Trophoblast cell (in vitro differentiated cells and primary cell): ENCODE results near the gene MCTP2.

ENCODE experiments used
- DNase-seq, 2 donors: peaks; one replicate each; pipeline ENCODE4 v3.0.0-alpha.2; 2016
- H2AFZ ChIP-seq: 2 replicates; pipeline ENCODE4 v1.6.1; 2013; ENCODE audit warnings: low read length, moderate library complexity, mild to moderate bottlenecking; ENCODE audit not compliant: insufficient read depth, poor library complexity
- H2AK5ac ChIP-seq: 2 replicates; pipeline ENCODE4 v1.6.1; 2013; ENCODE audit warnings: mild to moderate bottlenecking, low read length
- H2BK120ac ChIP-seq: 2 replicates; pipeline ENCODE4 v1.6.1; 2013; ENCODE audit warnings: low read length, mild to moderate bottlenecking, moderate library complexity; ENCODE audit not compliant: insufficient read depth, poor library complexity
- H2BK12ac ChIP-seq: 2 replicates; pipeline ENCODE4 v1.6.1; 2013; ENCODE audit warnings: mild to moderate bottlenecking, low read length, moderate library complexity
- H2BK5ac ChIP-seq: 2 replicates; pipeline ENCODE4 v1.6.1; 2013; ENCODE audit warnings: low read length, low read depth, moderate library complexity, mild to moderate bottlenecking; ENCODE audit not compliant: poor library complexity
- H3K14ac ChIP-seq: 2 replicates; pipeline ENCODE4 v1.6.1; 2013; ENCODE audit warnings: mild to moderate bottlenecking, low read length
- H3K18ac ChIP-seq: 2 replicates; pipeline ENCODE4 v1.6.1; 2013; ENCODE audit warnings: mild to moderate bottlenecking, low read length
- H3K23ac ChIP-seq: 2 replicates; pipeline ENCODE4 v1.6.1; 2013; ENCODE audit warnings: low read length
- H3K27ac ChIP-seq: 2 replicates; pipeline ENCODE4 v1.5.1; 2013; ENCODE audit warnings: low read depth, mild to moderate bottlenecking, inconsistent platforms, low read length, moderate library complexity
- H3K27me3 ChIP-seq: 2 replicates; pipeline ENCODE4 v1.6.1; 2013; ENCODE audit warnings: inconsistent platforms, mild to moderate bottlenecking, low read length, moderate library complexity; ENCODE audit not compliant: insufficient read depth
- H3K36me3 ChIP-seq, 2 experiments: 1 replicate in 1 of 2; 2 replicates in 1 of 2; pipeline ENCODE4 v1.6.1; 2013; ENCODE audit warnings: low read length in 2 of 2, mild to moderate bottlenecking in 2 of 2, moderate library complexity in 1 of 2; ENCODE audit not compliant: insufficient read depth in 2 of 2, control insufficient read depth in 1 of 2
- H3K4ac ChIP-seq: 2 replicates; pipeline ENCODE4 v1.6.1; 2013; ENCODE audit warnings: low read depth, mild to moderate bottlenecking, low read length, moderate library complexity
- H3K4me1 ChIP-seq, 2 experiments: 1 replicate in 1 of 2; 2 replicates in 1 of 2; pipeline ENCODE4 v1.6.1; 2013; ENCODE audit warnings: low read length in 2 of 2, mild to moderate bottlenecking in 2 of 2, moderate library complexity in 1 of 2; ENCODE audit not compliant: insufficient read depth in 2 of 2, control insufficient read depth in 1 of 2
- H3K4me2 ChIP-seq: 2 replicates; pipeline ENCODE4 v1.6.1; 2013; ENCODE audit warnings: inconsistent platforms, mild to moderate bottlenecking, low read length, moderate library complexity
- H3K4me3 ChIP-seq: 2 replicates; pipeline ENCODE4 v1.5.1; 2013; ENCODE audit warnings: mild to moderate bottlenecking, low read depth, low read length, inconsistent platforms
- H3K79me1 ChIP-seq: one replicate; pipeline ENCODE4 v1.6.1; 2013; ENCODE audit warnings: low read length
- H3K79me2 ChIP-seq: 2 replicates; pipeline ENCODE4 v1.6.1; 2013; ENCODE audit warnings: low read length, mild to moderate bottlenecking; ENCODE audit not compliant: control insufficient read depth, insufficient read depth, poor library complexity
- H3K9ac ChIP-seq: 2 replicates; pipeline ENCODE4 v1.6.1; 2013; ENCODE audit warnings: mild to moderate bottlenecking, low read length
- H3K9me3 ChIP-seq: 2 replicates; pipeline ENCODE4 v1.6.1; 2013; ENCODE audit warnings: low read depth, mild to moderate bottlenecking, control low read depth, inconsistent platforms, low read length; ENCODE audit not compliant: insufficient read depth
- H4K12ac ChIP-seq: 2 replicates; pipeline ENCODE4 v1.6.1; 2013; ENCODE audit warnings: low read depth, mild to moderate bottlenecking, low read length, moderate library complexity
- H4K8ac ChIP-seq: 2 replicates; pipeline ENCODE4 v1.6.1; 2013; ENCODE audit warnings: low read depth, mild to moderate bottlenecking, low read length, moderate library complexity
- H4K91ac ChIP-seq: one replicate; pipeline ENCODE4 v1.6.1; 2013; ENCODE audit warnings: low read depth, mild to moderate bottlenecking, low read length, moderate library complexity
- WGBS: extraction: QIAGEN DNeasy Blood & Tissue Kit; methylation state at CpG from one replicate; pipeline ENCODE4 v1.1.7; 2013; ENCODE audit warnings: missing lambda C conversion rate; ENCODE audit not compliant: insufficient read length, insufficient coverage; ENCODE audit errors: extremely low coverage; 5-methylcytosine and 5-hydroxymethylcytosine counted together

Gene MCTP2

GRCh38 chr15:94400526-94401298, 169.4 kb downstream of the MCTP2 start:
- H2AFZ ChIP-seq: no peak overlapping the region
- WGBS: no CpG with 5 or more reads among the region's 10 CpGs
- peaks cover 3% of the 10 kb centered on the region in 2 experiments for H3K4me1 ChIP-seq
- H3K9ac ChIP-seq: no peak overlapping the region
- H4K91ac ChIP-seq: no peak overlapping the region
- H2AK5ac ChIP-seq: no peak overlapping the region
- no peak overlapping the region for H2BK5ac ChIP-seq
- H3K4me3 ChIP-seq: no peak overlapping the region
- H3K9me3 ChIP-seq: no peaks in the 10 kb centered on the region
- no peak overlapping the region for H4K12ac ChIP-seq
- no peaks in the 10 kb centered on the region for H3K79me1 ChIP-seq
- no peak overlapping the region for H3K27ac ChIP-seq
- H3K36me3 ChIP-seq: no peaks in the 10 kb centered on the region
- no peak overlapping the region for H2BK120ac ChIP-seq
- H4K8ac ChIP-seq: no peak overlapping the region
- H3K79me2 ChIP-seq: no peaks in the 10 kb centered on the region
- DNase-seq: no peak
- no peak overlapping the region for H3K18ac ChIP-seq
- H3K14ac ChIP-seq: no peak overlapping the region
- no peak overlapping the region for H3K4me2 ChIP-seq
- H3K4ac ChIP-seq: no peak overlapping the region
- no peaks in the 10 kb centered on the region for H3K27me3 ChIP-seq
- no peak overlapping the region for H3K23ac ChIP-seq
- no peak overlapping the region for H2BK12ac ChIP-seq

GRCh38 chr15:94403331-94403730, 172.0 kb downstream of the MCTP2 start:
- Histone ChIP-seq H2AFZ (no peak overlapping the region), H2AK5ac (no peak overlapping the region), H2BK12ac (no peak overlapping the region), H3K4me2 (no peak overlapping the region), H2BK120ac (no peak overlapping the region), H2BK5ac (no peak overlapping the region), H3K9me3 (no peaks in the 10 kb centered on the region), H3K4me3 (no peak overlapping the region), H3K79me2 (no peaks in the 10 kb centered on the region), H3K4ac (no peak overlapping the region), H3K79me1 (no peaks in the 10 kb centered on the region), H3K23ac (no peak overlapping the region), H4K12ac (no peak overlapping the region), H3K36me3 (no peaks in the 10 kb centered on the region), H3K27ac (no peak overlapping the region), H3K4me1 (peaks cover 3% of the 10 kb centered on the region in 2 experiments), H4K8ac (no peak overlapping the region), H3K27me3 (no peaks in the 10 kb centered on the region), H3K14ac (no peak overlapping the region), H3K18ac (no peak overlapping the region), H4K91ac (no peak overlapping the region), H3K9ac (no peak overlapping the region)
- no CpG with 5 or more reads among the region's 4 CpGs for WGBS
- no peak for DNase-seq

GRCh38 chr15:94404733-94405283, 173.4 kb downstream of the MCTP2 start:
- Histone ChIP-seq H3K9me3 (no peaks in the 10 kb centered on the region), H3K4me3 (no peak overlapping the region), H3K9ac (no peak overlapping the region), H2AK5ac (no peak overlapping the region), H3K18ac (no peak overlapping the region), H3K4ac (no peak overlapping the region), H4K91ac (no peak overlapping the region), H3K23ac (no peak overlapping the region), H3K36me3 (no peaks in the 10 kb centered on the region), H4K12ac (no peak overlapping the region), H2BK12ac (no peak overlapping the region), H3K79me1 (no peaks in the 10 kb centered on the region), H2BK5ac (no peak overlapping the region), H2BK120ac (no peak overlapping the region), H3K4me1 (peaks cover 3% of the 10 kb centered on the region in 2 experiments), H3K27ac (no peak overlapping the region), H3K14ac (no peak overlapping the region), H4K8ac (no peak overlapping the region), H3K4me2 (no peak overlapping the region), H2AFZ (no peak overlapping the region), H3K27me3 (no peaks in the 10 kb centered on the region), H3K79me2 (no peaks in the 10 kb centered on the region)
- DNase-seq: no peak
- no CpG with 5 or more reads among the region's 9 CpGs for WGBS

GRCh38 chr15:94411285-94411684, 179.9 kb downstream of the MCTP2 start:
- no peak overlapping the region for H2AFZ ChIP-seq
- no peaks in the 10 kb centered on the region for H3K9me3 ChIP-seq
- H3K36me3 ChIP-seq: no peaks in the 10 kb centered on the region
- H2AK5ac ChIP-seq: no peak overlapping the region
- H4K91ac ChIP-seq: no peak overlapping the region
- H3K79me2 ChIP-seq: no peaks in the 10 kb centered on the region
- H3K4me3 ChIP-seq: no peak overlapping the region
- no CpG with 5 or more reads among the region's 5 CpGs for WGBS
- H3K23ac ChIP-seq: no peak overlapping the region
- H2BK120ac ChIP-seq: no peak overlapping the region
- no peak overlapping the region for H2BK5ac ChIP-seq
- no peaks in the 10 kb centered on the region for H3K27me3 ChIP-seq
- no peak overlapping the region for H4K8ac ChIP-seq
- H3K27ac ChIP-seq: no peak overlapping the region
- no peak overlapping the region for H3K14ac ChIP-seq
- no peak for DNase-seq
- no peak overlapping the region for H3K4me2 ChIP-seq
- H3K4me1 ChIP-seq: no peaks in the 10 kb centered on the region
- H4K12ac ChIP-seq: no peak overlapping the region
- H2BK12ac ChIP-seq: no peak overlapping the region
- no peak overlapping the region for H3K18ac ChIP-seq
- no peak overlapping the region for H3K9ac ChIP-seq
- H3K4ac ChIP-seq: no peak overlapping the region
- no peaks in the 10 kb centered on the region for H3K79me1 ChIP-seq
